HG02798 (cell line): ENCODE data around the gene MDC1.

Experiments
- ATAC-seq: cut with Tn5 transposase; IDR thresholded peaks from one replicate; pipeline ENCODE4 v1.9.1; 2021; ENCODE audit warnings: mild to moderate bottlenecking; ENCODE audit not compliant: unreplicated experiment, poor library complexity

The MDC1 gene

GRCh38 chr6:30654798-30655742, 62.0 kb downstream of the MDC1 start:
- ATAC-seq = no peak

DNA sequence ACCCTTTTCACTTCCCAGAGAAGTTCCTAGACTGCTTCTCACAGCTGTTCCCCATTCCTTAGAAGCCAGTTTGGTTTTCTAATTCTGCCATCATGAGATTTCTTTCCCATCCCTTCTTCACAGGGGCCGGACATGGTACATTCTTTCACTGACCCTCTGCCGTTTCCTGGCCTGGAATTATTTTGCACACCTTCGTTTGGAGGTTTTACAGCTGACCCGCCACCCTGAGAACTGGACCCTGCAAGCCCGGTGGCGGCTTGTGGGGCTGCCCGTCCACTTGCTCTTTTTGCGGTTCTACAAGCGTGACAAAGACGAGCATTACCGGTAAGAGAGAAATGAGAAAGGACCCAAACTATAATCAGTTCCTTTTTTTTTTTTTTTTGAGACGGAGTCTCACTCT, 65.9 kb downstream of the MDC1 start:
- no peak for ATAC-seq
